DMS 273 treated with DMSO at 0.1 percent for 48 hours (cell line): Measurements from ENCODE around the gene DRD2.

Experiments used
- DNase-seq: peaks from one replicate; lab custom pipeline; 2025; lab: John Stamatoyannopoulos, UW

DRD2 gene

DNA sequence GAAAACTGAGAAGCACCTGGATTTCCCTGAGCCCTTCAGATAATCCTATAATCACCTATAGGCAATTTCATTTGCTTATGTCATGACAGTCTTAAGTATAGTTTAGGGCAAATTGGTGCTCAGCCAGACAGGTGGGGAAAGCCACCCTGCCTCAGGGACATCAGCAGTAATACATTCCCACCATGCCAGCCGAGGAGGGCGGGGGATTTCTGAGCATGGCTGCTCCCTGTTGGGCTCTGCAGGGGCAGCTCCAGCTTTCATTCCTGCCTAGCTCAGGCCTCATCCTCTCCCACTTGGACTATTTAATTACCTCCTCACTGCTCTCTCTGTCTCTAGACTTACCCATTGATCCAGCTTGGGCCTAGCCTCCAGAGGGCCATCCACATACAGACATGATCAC lies 9.0 kb upstream of the DRD2 start:
- DNase-seq = no peak

DNA sequence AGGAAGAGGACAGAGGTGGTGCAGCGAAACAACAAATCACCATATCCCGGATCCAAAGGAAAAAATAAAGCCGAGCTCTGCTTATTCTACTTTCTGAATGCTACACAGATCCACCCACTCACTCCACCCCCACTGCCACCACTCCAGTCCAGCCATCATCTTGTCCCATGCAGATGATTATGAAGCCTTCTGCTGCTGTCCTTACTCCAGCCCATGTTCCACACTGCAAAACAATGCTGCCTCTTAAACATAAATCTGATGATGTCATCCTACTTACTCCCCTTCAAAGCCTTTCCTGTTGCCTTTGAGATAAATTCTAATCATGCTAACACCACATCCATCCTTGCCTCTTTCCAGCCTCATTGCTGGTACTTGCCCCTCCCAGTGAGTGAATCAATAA lies 6.5 kb upstream of the DRD2 start:
- DNase-seq = no peak

DNA sequence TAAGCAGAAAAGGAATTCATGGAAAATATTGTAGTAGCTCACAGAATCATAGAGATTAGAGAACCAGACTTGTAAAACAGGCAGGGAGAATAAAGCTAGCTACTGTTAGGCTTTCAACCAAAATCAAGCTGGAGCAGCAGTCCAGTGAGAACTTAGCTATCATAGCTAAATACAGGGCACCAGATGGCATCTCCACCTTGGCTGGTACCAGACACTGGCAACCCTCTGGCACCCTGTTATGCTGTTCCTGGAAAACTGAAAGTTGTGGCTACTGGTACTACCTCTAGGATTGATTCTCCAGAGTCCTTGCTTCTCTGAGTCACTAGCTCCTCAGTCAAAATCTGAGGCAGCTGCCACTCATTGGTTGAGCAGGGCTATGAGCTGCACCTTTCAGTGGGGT lies 6.0 kb upstream of the DRD2 start:
- peak; percentile 58 for DNase-seq

- peak; percentile 53 for DNase-seq
Observed at GRCh38 chr11:113477321-113477720, 2.1 kb upstream of the DRD2 start.

DNA sequence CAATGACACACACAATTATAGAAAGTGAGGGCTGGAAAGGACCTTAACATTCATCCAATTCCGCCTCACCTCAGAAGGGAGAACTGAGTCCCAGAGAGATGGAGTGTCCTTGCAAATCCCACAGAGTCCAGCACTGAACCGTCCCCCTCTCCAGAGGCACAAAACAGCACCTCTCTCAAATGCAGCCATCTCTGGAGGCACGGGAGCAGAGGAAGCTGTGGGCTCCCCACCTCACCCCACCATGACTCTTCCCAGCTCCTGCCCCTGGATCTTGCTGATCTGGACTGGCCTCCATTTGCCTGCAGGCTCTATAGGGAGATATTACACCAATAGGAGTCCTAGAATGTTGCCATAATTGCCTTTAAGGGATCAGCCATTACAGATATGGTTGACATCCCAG lies 1.4 kb upstream of the DRD2 start:
- no peak for DNase-seq

DNA sequence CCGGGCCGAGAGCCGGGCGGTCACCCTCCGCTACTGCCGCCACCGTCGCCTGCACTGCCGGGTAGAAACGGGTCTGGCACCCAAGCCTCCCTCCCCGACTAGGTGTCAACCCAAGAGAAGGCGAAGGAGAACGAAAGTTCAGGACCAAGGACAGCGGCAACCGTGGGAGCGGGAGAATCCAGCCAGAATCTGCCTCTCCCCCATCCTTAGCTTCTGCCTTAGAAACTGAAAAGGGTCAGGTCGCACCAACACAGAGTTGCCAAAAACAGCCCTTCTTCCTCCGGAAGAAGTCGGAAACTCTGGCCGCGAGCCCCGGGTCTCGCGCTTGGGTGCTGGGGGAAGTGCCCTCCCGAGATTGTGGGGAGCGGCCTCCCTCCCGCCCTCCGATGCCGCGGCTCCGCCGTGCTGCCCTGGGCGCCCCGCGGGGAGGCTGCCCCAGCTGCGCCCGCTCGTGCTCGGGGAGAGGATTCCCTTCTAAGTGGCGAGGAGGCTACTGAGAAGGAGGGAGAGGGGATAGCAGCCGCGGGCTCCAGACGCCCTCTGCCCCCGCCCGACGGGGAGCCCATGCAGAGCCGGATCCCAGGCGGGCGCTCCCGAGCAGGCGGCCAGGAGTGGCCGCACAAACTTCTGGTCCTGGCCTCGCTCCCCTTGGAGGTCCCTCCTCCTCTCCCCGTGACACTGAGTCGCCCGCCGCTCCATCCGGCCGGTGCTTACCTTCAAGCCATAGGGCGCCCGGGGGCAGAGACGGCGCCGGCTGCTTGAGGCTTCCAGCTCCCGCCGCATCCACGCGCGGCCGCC lies 637 bp downstream of the DRD2 start:
- DNase-seq = peak; percentile 37

DNA sequence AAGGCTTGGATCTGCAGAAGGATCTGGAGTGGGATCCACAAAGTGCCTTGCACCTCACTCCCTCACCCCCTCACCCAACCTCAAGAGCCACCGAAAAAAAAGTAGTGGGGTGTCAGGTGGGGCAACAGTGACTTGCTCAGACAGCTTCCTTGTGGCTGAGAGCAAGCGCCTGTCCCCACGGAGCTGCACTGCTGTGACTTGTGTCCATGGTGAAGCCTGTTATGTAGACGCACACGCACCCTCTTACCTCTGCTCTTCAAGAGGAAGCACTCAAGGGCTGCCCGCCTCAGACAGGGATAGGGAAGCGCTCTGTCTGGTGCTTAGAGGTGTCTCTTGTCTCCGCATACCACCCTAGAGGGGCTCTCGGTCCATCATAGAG lies 1.2 kb downstream of the DRD2 start:
- DNase-seq = no peak

DNA sequence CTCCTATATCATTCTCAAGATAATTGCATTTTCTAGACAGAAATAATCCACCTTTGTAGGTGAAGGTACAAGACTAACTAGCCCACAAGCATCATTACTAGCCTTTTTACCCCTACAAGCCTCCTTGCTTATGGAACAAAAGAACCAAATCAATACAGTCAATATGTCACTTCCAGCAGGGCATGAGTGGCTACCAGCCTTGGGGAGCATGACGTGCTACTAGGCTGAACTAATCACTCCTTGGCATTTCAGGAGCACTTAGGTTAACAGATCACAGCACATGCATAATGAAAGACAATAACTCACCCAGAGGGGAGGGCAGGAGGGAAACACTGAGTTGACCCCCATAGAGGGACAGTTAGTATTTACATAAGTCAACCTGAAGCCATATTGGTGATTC lies 2.7 kb downstream of the DRD2 start:
- no peak for DNase-seq

- no peak for DNase-seq
Observed at GRCh38 chr11:113470233-113470632, 5.0 kb downstream of the DRD2 start.

GRCh38 chr11:113468726-113469345 lies 6.4 kb downstream of the DRD2 start:
- no peak for DNase-seq

- DNase-seq = no peak
Observed at GRCh38 chr11:113467545-113467944, 7.7 kb downstream of the DRD2 start.

DNA sequence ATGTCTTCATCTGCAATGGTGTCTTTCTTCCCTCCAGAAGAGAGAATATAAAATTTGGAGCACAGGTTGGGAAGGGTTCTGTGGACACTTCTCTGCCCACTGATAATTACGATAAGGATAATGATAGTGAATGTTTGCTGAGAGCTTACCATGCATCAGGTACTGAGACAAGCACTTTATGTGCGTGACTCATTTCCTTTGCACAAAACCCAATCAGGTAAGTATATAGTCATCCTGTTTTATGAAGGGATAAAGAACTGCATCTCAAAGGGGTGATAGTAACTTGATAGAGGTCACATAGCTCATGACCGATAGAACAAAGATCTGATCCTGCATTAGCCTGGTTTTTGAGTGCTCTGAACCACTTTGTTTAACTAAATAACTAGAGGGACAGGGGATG lies 9.4 kb downstream of the DRD2 start:
- DNase-seq = no peak

DNA sequence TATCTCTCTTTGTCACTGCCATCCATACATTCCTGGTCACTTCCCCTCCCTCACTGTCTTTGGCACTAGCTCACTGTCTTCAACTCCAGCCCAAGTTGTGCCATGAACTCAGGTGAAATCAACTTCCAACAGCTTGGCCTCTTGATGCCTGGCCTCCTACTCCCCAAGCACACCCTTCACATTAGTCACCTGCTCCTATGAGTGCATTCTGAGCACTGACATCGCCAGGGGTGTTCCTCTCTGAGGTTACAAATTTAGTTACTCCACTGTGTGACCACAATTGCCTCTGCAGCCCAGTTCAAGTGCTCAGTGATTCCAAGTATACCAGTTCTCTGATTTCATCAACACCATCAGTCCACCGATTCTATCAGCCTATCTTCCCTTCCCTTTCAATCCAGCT lies 10.8 kb downstream of the DRD2 start:
- DNase-seq = no peak

GRCh38 chr11:113462830-113463229 lies 12.4 kb downstream of the DRD2 start:
- DNase-seq = no peak

GRCh38 chr11:113461639-113462038 lies 13.6 kb downstream of the DRD2 start:
- DNase-seq = no peak

DNA sequence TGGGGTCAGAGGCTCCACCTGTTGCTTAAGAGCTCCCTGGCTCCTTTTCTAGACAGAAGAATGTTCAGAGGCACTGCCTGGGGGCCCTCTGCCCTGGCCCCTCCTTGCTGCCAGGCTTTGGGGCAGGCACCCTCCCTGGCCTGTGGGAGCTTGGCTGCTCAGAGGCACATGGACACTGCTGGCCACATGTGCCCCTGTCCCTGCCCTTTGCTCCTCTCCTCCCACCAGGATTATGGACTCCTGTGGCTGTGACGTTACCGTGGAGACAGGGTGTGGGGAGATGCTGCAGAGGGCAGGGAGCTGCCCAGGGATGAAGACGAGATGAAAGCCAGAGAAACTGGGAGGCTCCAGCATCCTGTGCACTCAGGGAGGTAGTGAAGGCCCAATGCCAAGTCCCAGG lies 14.7 kb downstream of the DRD2 start:
- no peak for DNase-seq

GRCh38 chr11:113458189-113458588 lies 17.0 kb downstream of the DRD2 start:
- DNase-seq = no peak

DNA sequence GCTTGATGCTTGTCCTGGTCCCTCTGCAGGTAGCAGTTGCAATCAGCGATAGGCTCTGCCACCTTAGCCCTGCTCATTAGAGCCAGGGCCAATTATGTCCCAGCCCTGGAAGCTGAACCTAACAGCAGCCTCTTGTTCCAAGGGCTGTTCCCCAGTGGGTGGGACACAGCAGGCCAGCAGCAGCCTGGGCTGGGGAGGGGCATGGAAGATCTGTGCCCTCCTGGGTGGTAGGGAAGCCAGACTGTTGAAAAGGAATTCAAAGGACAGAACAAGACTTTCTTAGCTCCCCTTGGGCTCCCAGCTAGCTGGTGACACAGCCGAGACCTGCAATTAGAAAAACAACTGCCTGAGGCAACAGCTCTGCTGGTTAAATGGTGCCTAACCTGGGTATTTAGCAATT lies 17.4 kb downstream of the DRD2 start:
- peak; percentile 60 for DNase-seq

DNA sequence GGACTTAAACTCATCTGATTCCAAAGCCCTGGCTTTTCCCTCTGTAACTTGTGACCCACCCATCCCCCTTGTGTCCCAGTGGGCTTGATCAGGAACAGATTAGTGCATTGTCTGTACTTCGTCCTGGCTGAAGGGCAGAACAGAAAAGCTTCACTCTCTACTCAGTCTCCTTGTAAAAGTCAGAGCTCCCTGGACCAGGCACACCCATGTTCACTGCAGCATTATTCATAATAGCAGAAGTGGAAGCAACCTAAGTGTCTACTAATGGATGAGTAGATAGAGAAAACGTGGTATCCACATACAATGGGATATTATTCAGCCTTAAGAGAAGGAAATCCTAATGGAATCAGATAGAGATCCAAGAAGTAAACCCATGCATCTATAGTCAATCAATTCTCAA lies 20.7 kb downstream of the DRD2 start:
- no peak for DNase-seq

- no peak for DNase-seq
Observed at GRCh38 chr11:113449743-113450142, 25.5 kb downstream of the DRD2 start.

- DNase-seq = no peak
Observed at GRCh38 chr11:113448316-113448677, 26.9 kb downstream of the DRD2 start.

DNA sequence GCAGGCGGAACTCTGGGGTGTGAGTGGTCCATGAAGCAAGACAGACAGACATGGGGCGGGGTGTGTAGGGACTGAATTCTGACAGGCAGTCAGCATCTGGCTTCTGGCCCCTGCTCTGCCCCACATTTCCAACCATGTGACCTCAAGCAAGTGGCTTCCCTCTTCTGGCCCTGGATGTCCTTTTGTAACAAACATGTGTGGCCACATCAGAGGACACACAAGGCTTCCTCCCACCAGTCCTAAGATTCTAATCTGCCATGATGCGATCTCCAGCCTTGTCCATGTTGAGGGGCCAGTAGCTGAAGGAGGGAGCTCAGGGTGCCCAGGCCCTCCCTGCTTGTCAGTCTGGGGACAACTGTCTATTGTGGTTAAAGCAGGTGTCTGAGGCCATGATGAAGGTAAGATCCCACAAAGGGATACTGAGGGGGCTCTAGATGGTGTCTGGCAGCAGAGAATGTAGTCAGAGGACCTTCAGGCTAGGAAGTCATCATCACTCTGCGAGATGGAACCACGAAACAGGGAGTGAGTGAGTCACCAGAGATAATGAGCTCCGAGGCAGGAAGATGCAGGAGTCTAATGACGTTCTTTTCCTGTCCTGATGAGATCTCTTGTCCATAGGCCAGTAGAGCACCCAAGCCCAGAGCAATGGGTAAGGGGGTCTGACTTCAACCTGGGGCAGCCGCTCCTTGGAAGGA lies 27.4 kb downstream of the DRD2 start:
- no peak for DNase-seq

GRCh38 chr11:113446938-113447337 lies 28.3 kb downstream of the DRD2 start:
- no peak for DNase-seq
